ENCODE measurements around the gene EIF3L.

EIF3L gene

GRCh38 chr22:37905534-37906363 is 56.5 kb downstream of the EIF3L start, which contains the start of gene MICALL1:
Gene MICALL1, plus strand, starts transcription at chr22:37906297. Its CDS starts 126 bp downstream, at chr22:37906423.
- DNase-seq (ENCODE audit: low read depth): peak; percentile 49

- DNase-seq (ENCODE audit: low read depth): no peak
Observed at GRCh38 chr22:37906364-37907008, 57.3 kb downstream of the EIF3L start.

GRCh38 chr22:37907036-37907954 is 58.1 kb downstream of the EIF3L start:
- no peak for DNase-seq (ENCODE audit: low read depth)

GRCh38 chr22:37909766-37910165 is 60.5 kb downstream of the EIF3L start:
- DNase-seq (ENCODE audit: low read depth): no peak

GRCh38 chr22:37910890-37911672 is 61.9 kb downstream of the EIF3L start:
- DNase-seq (ENCODE audit: low read depth): no peak

GRCh38 chr22:37911697-37912096 is 62.5 kb downstream of the EIF3L start:
- DNase-seq (ENCODE audit: low read depth): no peak

GRCh38 chr22:37912171-37912570 is 63.0 kb downstream of the EIF3L start:
- DNase-seq (ENCODE audit: low read depth): no peak

- DNase-seq (ENCODE audit: low read depth): no peak
Observed at GRCh38 chr22:37913233-37913721, 64.1 kb downstream of the EIF3L start.

- no peak for DNase-seq (ENCODE audit: low read depth)
Observed at GRCh38 chr22:37916311-37916710, 67.1 kb downstream of the EIF3L start.

- DNase-seq (ENCODE audit: low read depth): no peak
Observed at GRCh38 chr22:37917874-37918548, 68.8 kb downstream of the EIF3L start.

- no peak for DNase-seq (ENCODE audit: low read depth)
Observed at GRCh38 chr22:37918580-37919270, 69.5 kb downstream of the EIF3L start.

- no peak for DNase-seq (ENCODE audit: low read depth)
Observed at GRCh38 chr22:37920126-37920525, 70.9 kb downstream of the EIF3L start.

- no peak for DNase-seq (ENCODE audit: low read depth)
Observed at GRCh38 chr22:37922191-37922590, 73.0 kb downstream of the EIF3L start.

GRCh38 chr22:37923927-37924326 is 74.7 kb downstream of the EIF3L start:
- no peak for DNase-seq (ENCODE audit: low read depth)

- DNase-seq (ENCODE audit: low read depth): no peak
Observed at GRCh38 chr22:37924386-37925065, 75.3 kb downstream of the EIF3L start.

GRCh38 chr22:37925330-37925729 is 76.1 kb downstream of the EIF3L start:
- DNase-seq (ENCODE audit: low read depth): no peak

GRCh38 chr22:37925767-37926166 is 76.5 kb downstream of the EIF3L start:
- DNase-seq (ENCODE audit: low read depth): no peak

GRCh38 chr22:37926358-37926757 is 77.1 kb downstream of the EIF3L start:
- no peak for DNase-seq (ENCODE audit: low read depth)

GRCh38 chr22:37926771-37927636 is 77.8 kb downstream of the EIF3L start:
- no peak for DNase-seq (ENCODE audit: low read depth)

All from stimulated activated CD8-positive, alpha-beta memory T cell treated with anti-CD3 and anti-CD28 coated beads, Interleukin-12 subunit alpha, Interleukin-12 subunit beta, amount 100 ng/mL, for 4 hours (primary cell).